GM23338 (cell line): ENCODE data around the gene UBTD1. TPM values are rescaled to one million over a fixed set of nuclear protein-coding genes. Genes with fewer than 3 reads are reported as not detected.

Source experiments
- ATAC-seq: fragments of 200-7000 bp; cut with Tn5 transposase; 3 replicates; pipeline ENCODE4 v1.9.1; 2020
- DNase-seq: peaks from one replicate; pipeline ENCODE4 v3.0.0-alpha.2; 2015; ENCODE audit warnings: low spot score
- H2AFZ ChIP-seq: fragments of 200-600 bp; sonication (generic); 2 replicates; pipeline ENCODE4 v1.8.0; 2016; ENCODE audit warnings: antibody characterized with exemption, mild to moderate bottlenecking, moderate library complexity
- H3F3A ChIP-seq: fragments of 200-600 bp; sonication (generic); replicated peaks from 2 replicates; pipeline ENCODE4 v1.8.0; 2017; ENCODE audit warnings: antibody characterized with exemption, mixed run types, low read depth
- H3K27ac ChIP-seq: fragments of 200-600 bp; sonication (generic); 2 replicates; pipeline ENCODE4 v1.6.1; 2016; ENCODE audit warnings: low read depth
- H3K27me3 ChIP-seq: fragments of 200-600 bp; sonication (generic); 2 replicates; pipeline ENCODE4 v1.8.0; 2016; ENCODE audit warnings: mild to moderate bottlenecking, mixed run types, moderate library complexity; ENCODE audit not compliant: insufficient read depth
- H3K36me3 ChIP-seq: fragments of 200-600 bp; sonication (generic); 2 replicates; pipeline ENCODE4 v1.8.0; 2016; ENCODE audit warnings: mild to moderate bottlenecking; ENCODE audit not compliant: insufficient read depth
- H3K4me1 ChIP-seq: fragments of 200-600 bp; sonication (generic); 2 replicates; pipeline ENCODE4 v1.8.0; 2016; ENCODE audit warnings: mild to moderate bottlenecking, moderate library complexity; ENCODE audit not compliant: insufficient read depth
- H3K4me2 ChIP-seq: fragments of 200-600 bp; sonication (generic); 2 replicates; pipeline ENCODE4 v1.7.1; 2017; ENCODE audit warnings: mixed run types
- H3K4me3 ChIP-seq: fragments of 200-600 bp; sonication (generic); 2 replicates; pipeline ENCODE4 v1.6.1; 2016; ENCODE audit warnings: mixed run types
- H3K79me2 ChIP-seq: fragments of 200-600 bp; sonication (generic); replicated peaks from 2 replicates; pipeline ENCODE4 v1.8.0; 2017; ENCODE audit warnings: mild to moderate bottlenecking; ENCODE audit not compliant: insufficient read depth
- H3K9me2 ChIP-seq: fragments of 200-600 bp; sonication (generic); 2 replicates; pipeline ENCODE4 v1.8.0; 2017; ENCODE audit not compliant: insufficient read depth
- H4K20me1 ChIP-seq: fragments of 200-600 bp; sonication (generic); replicated peaks from 2 replicates; pipeline ENCODE4 v1.8.0; 2017; ENCODE audit warnings: mild to moderate bottlenecking; ENCODE audit not compliant: insufficient read depth
- H3K27ac Mint-ChIP-seq: 2 replicates; pipeline ENCODE4 v1.8.0; 2020; ENCODE audit warnings: inconsistent platforms, mild to moderate bottlenecking, moderate library complexity, mixed read lengths
- H3K27me3 Mint-ChIP-seq: 3 replicates; pipeline ENCODE4 v1.8.0; 2022; ENCODE audit warnings: low read depth, mild to moderate bottlenecking, moderate library complexity, mixed read lengths, inconsistent platforms; ENCODE audit not compliant: insufficient read depth, poor library complexity
- H3K36me3 Mint-ChIP-seq: 3 replicates; pipeline ENCODE4 v1.8.0; 2021; ENCODE audit warnings: low read depth, mild to moderate bottlenecking, inconsistent platforms, moderate library complexity, mixed read lengths
- H3K4me1 Mint-ChIP-seq: 3 replicates; pipeline ENCODE4 v1.8.0; 2020; ENCODE audit warnings: mild to moderate bottlenecking, inconsistent platforms, mixed read lengths
- H3K4me3 Mint-ChIP-seq: 3 replicates; pipeline ENCODE4 v1.8.0; 2021; ENCODE audit warnings: moderate library complexity, mild to moderate bottlenecking, inconsistent platforms, mixed read lengths
- H3K9me3 Mint-ChIP-seq: 3 replicates; pipeline ENCODE4 v1.8.0; 2020; ENCODE audit warnings: moderate library complexity, mild to moderate bottlenecking, inconsistent platforms, mixed read lengths
- CREB1 ChIP-seq: fragments of 250-450 bp; sonication (Bioruptor Pico); IDR thresholded peaks from 2 replicates; pipeline ENCODE4 v1.5.0; 2020; ENCODE audit warnings: low read depth, mild to moderate bottlenecking, moderate library complexity
- EZH2 ChIP-seq: fragments of 200-600 bp; sonication (generic); IDR thresholded peaks from one replicate; pipeline ENCODE4 v1.8.0; 2017; ENCODE audit warnings: antibody characterized with exemption, mild to moderate bottlenecking, low read depth; ENCODE audit not compliant: unreplicated experiment
- EZH2phosphoT487 ChIP-seq: fragments of 200-600 bp; sonication (generic); IDR thresholded peaks from one replicate; pipeline ENCODE4 v1.8.1; 2018; ENCODE audit warnings: antibody characterized with exemption; ENCODE audit not compliant: unreplicated experiment
- JUNB ChIP-seq: IDR thresholded peaks from one replicate; pipeline ENCODE4 v1.6.1; 2016; ENCODE audit warnings: antibody characterized with exemption; ENCODE audit not compliant: unreplicated experiment
- NANOG ChIP-seq: IDR thresholded peaks from 2 replicates; pipeline ENCODE4 v1.6.1; 2016; ENCODE audit warnings: antibody characterized with exemption, borderline replicate concordance
- POLR2AphosphoS5 ChIP-seq: IDR thresholded peaks from 2 replicates; pipeline ENCODE4 v1.6.1; 2016; ENCODE audit warnings: antibody characterized with exemption, low read depth
- STAT1 ChIP-seq: IDR thresholded peaks from one replicate; pipeline ENCODE4 v1.6.1; 2016; ENCODE audit warnings: antibody characterized with exemption; ENCODE audit not compliant: unreplicated experiment
- ZNF331 ChIP-seq: fragments of 250-450 bp; sonication (Bioruptor Pico); IDR thresholded peaks from 2 replicates; pipeline ENCODE4 v1.5.0; 2020; ENCODE audit warnings: low read depth, mild to moderate bottlenecking, moderate library complexity
- polyA plus RNA-seq: library from polyadenylated mRNA; unstranded; fragments of >200 nt; fragmentation: Nextera tagmentation; extraction: Ambion mirVana; gene quantifications from 2 replicates; pipeline ENCODE4 v1.2.1, GENCODE V29; 2016
- total RNA-seq: library from RNA; depleted of rRNA; stranded (reverse); fragments of >200 nt; shearing (Covaris generic); gene quantifications from 2 replicates; pipeline ENCODE4 v1.2.3, GENCODE V29; 2014
- TF ChIP-seq, protein P1 (sequence below): IDR thresholded peaks from 2 replicates; pipeline ENCODE4 v1.6.1; 2016; ENCODE audit warnings: antibody characterized with exemption
- TF ChIP-seq, protein P2 (sequence below), 2 experiments: fragments of 200-600 bp in 1 of 2; sonication (generic) in 1 of 2; conservative IDR thresholded peaks; 2 replicates each; pipeline versions ENCODE4 v1.5.1 to v1.6.1; 2016 to 2017; ENCODE audit warnings: antibody characterized with exemption in 2 of 2, low read depth in 2 of 2, mild to moderate bottlenecking in 2 of 2, moderate library complexity in 1 of 2
- TF ChIP-seq, protein P3 (sequence below): IDR thresholded peaks from one replicate; pipeline ENCODE4 v1.6.1; 2018; ENCODE audit warnings: antibody characterized with exemption; ENCODE audit not compliant: unreplicated experiment

UBTD1 gene
- total and polyA plus RNA-seq, 2 experiments from 2014 or later, result 17.3 to 29.0 TPM

DNA sequence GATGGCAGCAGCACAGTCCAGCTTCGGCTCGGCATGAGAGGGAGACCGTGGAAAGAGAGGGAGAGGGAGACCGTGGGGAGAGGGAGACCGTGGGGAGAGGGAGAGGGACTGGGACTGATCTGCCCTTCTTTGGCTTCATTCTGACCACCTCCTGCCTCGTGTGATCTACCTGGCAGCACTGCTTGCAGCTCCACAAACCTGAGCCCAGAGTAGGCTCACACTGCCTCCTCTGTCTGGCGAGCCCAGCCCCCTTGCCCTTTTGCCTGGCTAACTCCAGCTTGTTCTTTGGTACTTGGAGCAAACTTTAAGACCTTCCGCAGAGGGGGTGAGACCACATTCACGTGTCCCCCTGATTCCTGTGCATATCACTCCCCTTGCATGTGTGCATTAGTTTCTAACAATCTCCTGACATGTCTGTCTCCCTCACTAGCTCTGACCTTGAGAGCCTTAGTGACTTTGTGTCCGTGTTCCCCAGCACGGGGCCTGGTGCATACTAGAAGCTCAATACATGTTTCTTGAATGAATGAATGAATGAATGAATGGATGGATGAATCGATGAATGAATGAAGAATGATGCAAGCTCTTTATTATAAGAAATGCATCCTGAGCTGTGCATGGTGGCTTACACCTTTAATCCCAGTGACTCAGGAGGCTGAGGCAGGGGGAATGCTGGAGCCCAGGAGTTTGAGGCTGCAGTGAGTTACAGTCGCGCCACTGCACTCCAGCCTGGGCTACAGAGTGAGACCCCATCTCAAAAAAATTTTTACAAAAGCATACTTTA, 31.2 kb downstream of the UBTD1 start:
- no peak overlapping the region; the same call in 1 of the 2 replicates for H3K27ac Mint-ChIP-seq
- TF ChIP-seq JUNB (no peak), STAT1 (no peak), POLR2AphosphoS5 (no peak), NANOG (no peak), EZH2phosphoT487 (no peak), ZNF331 (CRISPR knock-in tag) (no peak), EZH2 (no peak)
- TF ChIP-seq, protein P1, sequence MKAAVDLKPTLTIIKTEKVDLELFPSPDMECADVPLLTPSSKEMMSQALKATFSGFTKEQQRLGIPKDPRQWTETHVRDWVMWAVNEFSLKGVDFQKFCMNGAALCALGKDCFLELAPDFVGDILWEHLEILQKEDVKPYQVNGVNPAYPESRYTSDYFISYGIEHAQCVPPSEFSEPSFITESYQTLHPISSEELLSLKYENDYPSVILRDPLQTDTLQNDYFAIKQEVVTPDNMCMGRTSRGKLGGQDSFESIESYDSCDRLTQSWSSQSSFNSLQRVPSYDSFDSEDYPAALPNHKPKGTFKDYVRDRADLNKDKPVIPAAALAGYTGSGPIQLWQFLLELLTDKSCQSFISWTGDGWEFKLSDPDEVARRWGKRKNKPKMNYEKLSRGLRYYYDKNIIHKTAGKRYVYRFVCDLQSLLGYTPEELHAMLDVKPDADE, result no peak
- TF ChIP-seq, protein P2, sequence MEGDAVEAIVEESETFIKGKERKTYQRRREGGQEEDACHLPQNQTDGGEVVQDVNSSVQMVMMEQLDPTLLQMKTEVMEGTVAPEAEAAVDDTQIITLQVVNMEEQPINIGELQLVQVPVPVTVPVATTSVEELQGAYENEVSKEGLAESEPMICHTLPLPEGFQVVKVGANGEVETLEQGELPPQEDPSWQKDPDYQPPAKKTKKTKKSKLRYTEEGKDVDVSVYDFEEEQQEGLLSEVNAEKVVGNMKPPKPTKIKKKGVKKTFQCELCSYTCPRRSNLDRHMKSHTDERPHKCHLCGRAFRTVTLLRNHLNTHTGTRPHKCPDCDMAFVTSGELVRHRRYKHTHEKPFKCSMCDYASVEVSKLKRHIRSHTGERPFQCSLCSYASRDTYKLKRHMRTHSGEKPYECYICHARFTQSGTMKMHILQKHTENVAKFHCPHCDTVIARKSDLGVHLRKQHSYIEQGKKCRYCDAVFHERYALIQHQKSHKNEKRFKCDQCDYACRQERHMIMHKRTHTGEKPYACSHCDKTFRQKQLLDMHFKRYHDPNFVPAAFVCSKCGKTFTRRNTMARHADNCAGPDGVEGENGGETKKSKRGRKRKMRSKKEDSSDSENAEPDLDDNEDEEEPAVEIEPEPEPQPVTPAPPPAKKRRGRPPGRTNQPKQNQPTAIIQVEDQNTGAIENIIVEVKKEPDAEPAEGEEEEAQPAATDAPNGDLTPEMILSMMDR (conservative IDR thresholded peaks at IDR 0.05; ENCODE audit: low read depth in 2 of 2), result no peak
- H3K36me3 Mint-ChIP-seq, result peaks cover 9% of the 10 kb centered on the region
- H3K9me3 Mint-ChIP-seq, result peaks cover 26% of the 10 kb centered on the region
- 0 out of 2 replicates have a peak, but pooled peaks cover 3% of the 10 kb centered on the region for H3F3A ChIP-seq
- H3K36me3 ChIP-seq, result no peaks in the 10 kb centered on the region
- no peak overlapping the region for H3K4me3 Mint-ChIP-seq
- H3K4me3 ChIP-seq, result no peak overlapping the region
- no peak overlapping the region for H3K4me2 ChIP-seq
- peaks cover 2% of the 10 kb centered on the region; the same call in 1 of the 2 replicates for H4K20me1 ChIP-seq
- H3K9me2 ChIP-seq, result no peaks in the 10 kb centered on the region
- DNase-seq (no peak), ATAC-seq (no peak)
- H3K79me2 ChIP-seq, result peaks cover 8% of the 10 kb centered on the region
- no peak overlapping the region for H2AFZ ChIP-seq
- H3K27me3 ChIP-seq, result no peaks in the 10 kb centered on the region
- peaks cover 10% of the 10 kb centered on the region for H3K4me1 Mint-ChIP-seq
- no peak overlapping the region for H3K27ac ChIP-seq
- no peaks in the 10 kb centered on the region for H3K4me1 ChIP-seq
- H3K27me3 Mint-ChIP-seq, result peaks cover 2% of the 10 kb centered on the region

DNA sequence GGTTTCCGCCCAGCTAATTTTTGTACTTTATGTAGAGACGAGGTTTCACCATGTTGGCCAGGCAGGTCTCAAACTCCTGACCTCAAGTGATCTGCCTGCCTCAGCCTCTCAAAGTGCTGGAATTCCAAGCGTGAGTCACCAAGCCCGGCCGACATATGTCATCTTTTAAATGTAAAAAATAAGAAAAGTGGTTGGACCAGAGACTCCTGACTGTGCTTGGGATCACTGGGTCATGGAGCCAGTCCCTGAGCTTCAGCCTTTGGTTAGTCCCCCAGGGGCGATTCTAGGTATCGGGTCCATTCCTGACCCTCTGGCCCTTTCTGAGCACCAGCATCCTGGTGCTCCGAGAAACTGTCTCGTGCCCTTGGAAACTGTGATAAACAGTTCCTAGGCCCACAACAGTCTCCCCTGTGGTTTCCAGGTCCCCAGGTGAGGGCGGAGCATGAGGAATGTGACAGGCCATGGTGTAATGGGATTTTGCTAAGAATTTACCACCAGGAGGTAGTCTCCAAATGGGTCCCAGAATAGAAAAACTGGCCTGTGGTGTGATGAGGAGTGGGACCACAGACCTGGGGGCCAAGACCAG, 32.8 kb downstream of the UBTD1 start:
- Histone ChIP-seq H2AFZ (no peak overlapping the region), H3F3A (0 out of 2 replicates have a peak, but pooled peaks cover 3% of the 10 kb centered on the region), H3K4me3 (no peak overlapping the region), H3K4me1 (no peaks in the 10 kb centered on the region), H3K9me2 (no peaks in the 10 kb centered on the region), H3K4me2 (no peak overlapping the region), H3K36me3 (no peaks in the 10 kb centered on the region), H4K20me1 (peaks cover 2% of the 10 kb centered on the region; the same call in 1 of the 2 replicates), H3K79me2 (no peaks in the 10 kb centered on the region; the same call in 1 of the 2 replicates), H3K27me3 (no peaks in the 10 kb centered on the region), H3K27ac (no peak overlapping the region)
- DNase-seq, result peak; percentile 61
- H3K4me3 Mint-ChIP-seq, result no peak overlapping the region
- H3K27me3 Mint-ChIP-seq, result peaks cover 5% of the 10 kb centered on the region
- no peak; the same call in 2 of the 3 replicates for ATAC-seq
- H3K4me1 Mint-ChIP-seq, result peaks cover 10% of the 10 kb centered on the region
- H3K36me3 Mint-ChIP-seq, result peaks cover 9% of the 10 kb centered on the region
- H3K9me3 Mint-ChIP-seq, result peaks cover 21% of the 10 kb centered on the region
- no peak overlapping the region for H3K27ac Mint-ChIP-seq
- TF ChIP-seq, protein P1, result no peak
- TF ChIP-seq, protein P3, sequence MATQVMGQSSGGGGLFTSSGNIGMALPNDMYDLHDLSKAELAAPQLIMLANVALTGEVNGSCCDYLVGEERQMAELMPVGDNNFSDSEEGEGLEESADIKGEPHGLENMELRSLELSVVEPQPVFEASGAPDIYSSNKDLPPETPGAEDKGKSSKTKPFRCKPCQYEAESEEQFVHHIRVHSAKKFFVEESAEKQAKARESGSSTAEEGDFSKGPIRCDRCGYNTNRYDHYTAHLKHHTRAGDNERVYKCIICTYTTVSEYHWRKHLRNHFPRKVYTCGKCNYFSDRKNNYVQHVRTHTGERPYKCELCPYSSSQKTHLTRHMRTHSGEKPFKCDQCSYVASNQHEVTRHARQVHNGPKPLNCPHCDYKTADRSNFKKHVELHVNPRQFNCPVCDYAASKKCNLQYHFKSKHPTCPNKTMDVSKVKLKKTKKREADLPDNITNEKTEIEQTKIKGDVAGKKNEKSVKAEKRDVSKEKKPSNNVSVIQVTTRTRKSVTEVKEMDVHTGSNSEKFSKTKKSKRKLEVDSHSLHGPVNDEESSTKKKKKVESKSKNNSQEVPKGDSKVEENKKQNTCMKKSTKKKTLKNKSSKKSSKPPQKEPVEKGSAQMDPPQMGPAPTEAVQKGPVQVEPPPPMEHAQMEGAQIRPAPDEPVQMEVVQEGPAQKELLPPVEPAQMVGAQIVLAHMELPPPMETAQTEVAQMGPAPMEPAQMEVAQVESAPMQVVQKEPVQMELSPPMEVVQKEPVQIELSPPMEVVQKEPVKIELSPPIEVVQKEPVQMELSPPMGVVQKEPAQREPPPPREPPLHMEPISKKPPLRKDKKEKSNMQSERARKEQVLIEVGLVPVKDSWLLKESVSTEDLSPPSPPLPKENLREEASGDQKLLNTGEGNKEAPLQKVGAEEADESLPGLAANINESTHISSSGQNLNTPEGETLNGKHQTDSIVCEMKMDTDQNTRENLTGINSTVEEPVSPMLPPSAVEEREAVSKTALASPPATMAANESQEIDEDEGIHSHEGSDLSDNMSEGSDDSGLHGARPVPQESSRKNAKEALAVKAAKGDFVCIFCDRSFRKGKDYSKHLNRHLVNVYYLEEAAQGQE, result no peak
- TF ChIP-seq CREB1 (CRISPR knock-in tag) (no peak), STAT1 (no peak), EZH2phosphoT487 (no peak), JUNB (no peak)
